H1 (cell line): ENCODE results near the gene SCAMP5. TPM values are rescaled to one million over a fixed set of nuclear protein-coding genes. Genes with fewer than 3 reads are reported as not detected.

Experiments used
- CTCF ChIA-PET: fragments of 300-600 bp; sonication (Branson Sonifier 250); formaldehyde crosslinking; loops from one replicate; lab custom pipeline; 2021; ENCODE audit not compliant: partially characterized antibody; lab: Charles Lee
- POLR2A ChIA-PET: fragments of 300-600 bp; sonication (Branson Sonifier 250); formaldehyde crosslinking; loops from one replicate; lab custom pipeline; 2021; ENCODE audit warnings: inconsistent platforms; ENCODE audit not compliant: partially characterized antibody; lab: Charles Lee
- DNase-seq, 2 experiments: peaks; one replicate each; pipeline versions ENCODE4 v3.0.0 to v3.0.0-alpha.2; 2010 to 2022; ENCODE audit warnings: low spot score in 2 of 2, low read depth in 1 of 2, mixed read lengths in 1 of 2
- FAIRE-seq: peaks from 2 replicates; lab custom pipeline; 2011; peaks lifted over from hg19 to GRCh38; lab: Jason Lieb, UNC
- H2AFZ ChIP-seq: 2 replicates; pipeline ENCODE4 v1.8.1; 2012; ENCODE audit warnings: low read length, inconsistent platforms
- H2AK5ac ChIP-seq: 2 replicates; pipeline ENCODE4 v1.6.1; 2013; ENCODE audit warnings: low read depth, low read length
- H2BK120ac ChIP-seq: replicated peaks from 2 replicates; pipeline ENCODE3; 2013; ENCODE audit warnings: low read depth, low read length, inconsistent platforms
- H2BK12ac ChIP-seq: 2 replicates; pipeline ENCODE4 v1.6.1; 2013; ENCODE audit warnings: low read depth, low read length
- H2BK15ac ChIP-seq: 2 replicates; pipeline ENCODE4 v1.6.1; 2013; ENCODE audit warnings: low read length
- H2BK20ac ChIP-seq: 2 replicates; pipeline ENCODE4 v1.6.1; 2013; ENCODE audit warnings: low read length
- H2BK5ac ChIP-seq: 2 replicates; pipeline ENCODE4 v1.6.1; 2013; ENCODE audit warnings: low read depth, low read length
- H3K14ac ChIP-seq: 2 replicates; pipeline ENCODE4 v1.6.1; 2013; ENCODE audit warnings: inconsistent platforms; ENCODE audit not compliant: insufficient read length
- H3K18ac ChIP-seq: 2 replicates; pipeline ENCODE4 v1.6.1; 2013; ENCODE audit warnings: low read length; ENCODE audit errors: extremely low read depth
- H3K23ac ChIP-seq: 2 replicates; pipeline ENCODE4 v1.6.1; 2013; ENCODE audit warnings: inconsistent platforms; ENCODE audit not compliant: insufficient read length
- H3K23me2 ChIP-seq: 2 replicates; pipeline ENCODE4 v1.6.1; 2013; ENCODE audit warnings: low read depth, low read length
- H3K27ac ChIP-seq: 2 replicates; pipeline ENCODE4 v1.6.1; 2011; ENCODE audit warnings: low read depth, low read length, inconsistent platforms
- H3K27me3 ChIP-seq, 4 experiments: replicated peaks in 1 of 4; 1 replicate in 1 of 4; 2 replicates in 3 of 4; pipeline versions ENCODE4 v1.6.1 to v1.8.1; 2011 to 2013; ENCODE audit warnings: low read length in 3 of 4, mild to moderate bottlenecking in 3 of 4, inconsistent platforms in 2 of 4, mixed read lengths in 2 of 4, moderate library complexity in 1 of 4; ENCODE audit not compliant: control insufficient read depth in 3 of 4, insufficient read depth in 3 of 4; ENCODE audit errors: extremely low read depth in 1 of 4
- H3K36me3 ChIP-seq, 4 experiments: 2 replicates each; pipeline versions ENCODE4 v1.6.1 to v1.8.1; 2011 to 2013; ENCODE audit warnings: mild to moderate bottlenecking in 4 of 4, low read length in 3 of 4, moderate library complexity in 2 of 4, control low read depth in 1 of 4, inconsistent platforms in 1 of 4; ENCODE audit not compliant: insufficient read depth in 4 of 4, control insufficient read depth in 2 of 4
- H3K4ac ChIP-seq: replicated peaks from 2 replicates; pipeline ENCODE3; 2013; ENCODE audit warnings: low read length, low read depth, mixed read lengths, inconsistent platforms; ENCODE audit not compliant: insufficient read length
- H3K4me1 ChIP-seq, 4 experiments: replicated peaks in 1 of 4; 1 replicate in 1 of 4; 2 replicates in 3 of 4; pipeline versions ENCODE4 v1.6.1 to v1.8.1; 2011 to 2013; ENCODE audit warnings: low read length in 3 of 4, inconsistent platforms in 2 of 4, mixed read lengths in 1 of 4; ENCODE audit not compliant: insufficient read depth in 4 of 4, control insufficient read depth in 3 of 4
- H3K4me2 ChIP-seq, 2 experiments: 2 replicates each; pipeline versions ENCODE4 v1.6.1 to v1.8.1; 2011 to 2013; ENCODE audit warnings: low read depth in 2 of 2, low read length in 2 of 2, control low read depth in 1 of 2, inconsistent platforms in 1 of 2, mild to moderate bottlenecking in 1 of 2; ENCODE audit not compliant: insufficient read depth in 1 of 2
- H3K4me3 ChIP-seq, 4 experiments: fragments of 200-600, 300-600 bp in 1 of 4; sonication (generic), shearing (Covaris generic), sonication (Bioruptor Twin) in 1 of 4; 2 replicates each; pipeline versions ENCODE4 v1.5.1 to v1.8.1; 2011 to 2016; ENCODE audit warnings: low read length in 4 of 4, low read depth in 3 of 4, control low read depth in 2 of 4, inconsistent platforms in 2 of 4, mild to moderate bottlenecking in 2 of 4, mixed read lengths in 1 of 4, moderate library complexity in 1 of 4; ENCODE audit not compliant: insufficient read depth in 2 of 4; ENCODE audit errors: extremely low read depth in 1 of 4
- H3K56ac ChIP-seq: replicated peaks from 2 replicates; pipeline ENCODE3; 2013; ENCODE audit warnings: low read depth, mild to moderate bottlenecking, mixed read lengths, low read length, inconsistent platforms; ENCODE audit not compliant: insufficient read length
- H3K79me1 ChIP-seq: 2 replicates; pipeline ENCODE4 v1.6.1; 2013; ENCODE audit warnings: low read depth, low read length, control low read depth
- H3K79me2 ChIP-seq, 2 experiments: 2 replicates each; pipeline versions ENCODE4 v1.6.1 to v1.8.1; 2012 to 2013; ENCODE audit warnings: low read length in 2 of 2, mild to moderate bottlenecking in 2 of 2, inconsistent platforms in 1 of 2; ENCODE audit not compliant: insufficient read depth in 2 of 2, control insufficient read depth in 1 of 2
- H3K9ac ChIP-seq, 4 experiments: replicated peaks in 1 of 4; 1 replicate in 1 of 4; 2 replicates in 3 of 4; pipeline versions ENCODE4 v1.6.1 to v1.8.1; 2011 to 2013; ENCODE audit warnings: low read depth in 3 of 4, low read length in 3 of 4, control low read depth in 2 of 4, mild to moderate bottlenecking in 2 of 4, moderate library complexity in 2 of 4, inconsistent platforms in 1 of 4; ENCODE audit errors: extremely low read depth in 1 of 4
- H3K9me3 ChIP-seq, 2 experiments: 2 replicates each; pipeline versions ENCODE4 v1.6.1 to v1.8.1; 2012 to 2013; ENCODE audit warnings: mild to moderate bottlenecking in 2 of 2, moderate library complexity in 2 of 2, control low read depth in 1 of 2, inconsistent platforms in 1 of 2, low read depth in 1 of 2, low read length in 1 of 2, mixed read lengths in 1 of 2; ENCODE audit not compliant: insufficient read depth in 2 of 2
- H4K20me1 ChIP-seq, 2 experiments: replicated peaks in 1 of 2; 2 replicates each; pipeline versions ENCODE3 to v1.8.1; 2011 to 2013; ENCODE audit warnings: inconsistent platforms in 2 of 2, low read length in 2 of 2, mild to moderate bottlenecking in 1 of 2; ENCODE audit not compliant: insufficient read depth in 2 of 2, control insufficient read depth in 1 of 2
- H4K5ac ChIP-seq: 2 replicates; pipeline ENCODE4 v1.6.1; 2013; ENCODE audit warnings: low read length, low read depth, mixed read lengths, inconsistent platforms; ENCODE audit not compliant: insufficient read length
- H4K8ac ChIP-seq: 2 replicates; pipeline ENCODE4 v1.8.0; 2013; ENCODE audit warnings: mild to moderate bottlenecking, moderate library complexity, low read length, inconsistent platforms; ENCODE audit not compliant: insufficient read depth; ENCODE audit errors: extremely low read depth
- H4K91ac ChIP-seq: replicated peaks from 2 replicates; pipeline ENCODE3; 2013; ENCODE audit warnings: low read length, mixed read lengths, inconsistent platforms; ENCODE audit not compliant: insufficient read length
- ASH2L ChIP-seq: fragments of 200-600, 300-600 bp; sonication (generic); IDR thresholded peaks from one replicate; pipeline ENCODE4 v1.7.1; 2017; ENCODE audit warnings: low read length
- RNF2 ChIP-seq: fragments of 200-900, 300-1000 bp; sonication (generic); IDR thresholded peaks from 2 replicates; pipeline ENCODE4 v1.7.1; 2016; ENCODE audit warnings: borderline replicate concordance, low read depth, mild to moderate bottlenecking, antibody characterized with exemption, low read length; ENCODE audit not compliant: poor library complexity, severe bottlenecking; ENCODE audit errors: missing control alignments
- WGBS, 2 experiments: shearing (Covaris generic) in 1 of 2; methylation state at CpG; one replicate each; pipeline versions ENCODE4 v1.1.6 to v1.1.7; 2013 to 2015; ENCODE audit warnings: low lambda C conversion rate in 2 of 2, mixed read lengths in 2 of 2, inconsistent platforms in 1 of 2, low coverage in 1 of 2, missing lambda C conversion rate in 1 of 2; ENCODE audit not compliant: insufficient replicate concordance in 2 of 2, insufficient coverage in 1 of 2, insufficient read length in 1 of 2; ENCODE audit errors: extremely low coverage in 1 of 2, missing lambda C conversion rate in 1 of 2; 5-methylcytosine and 5-hydroxymethylcytosine counted together
- polyA plus RNA-seq, 7 experiments: library from polyadenylated mRNA; depleted of rRNA in 3 of 7; stranded (reverse) in 5 of 7; unstranded in 2 of 7; fragments of >200 nt in 5 of 7; fragments of 200-250 nt in 2 of 7; gene quantifications; 1 replicate in 5 of 7; 2 replicates in 1 of 7; 4 replicates in 1 of 7; pipeline versions ENCODE4 v1.2.1 to v1.2.3, GENCODE V29; 2011 to 2013; ENCODE audit warnings: missing spikeins in 2 of 7, mixed read lengths in 2 of 7
- total RNA-seq: library from RNA; stranded (reverse); fragmentation: NEBNext Ultra II Directional; extraction: Animal tissue kit (Norgen Biotek cat#: 25700); gene quantifications from 2 replicates; pipeline ENCODE4 v1.2.1, GENCODE V29; 2021
- TF ChIP-seq, protein P1 (sequence below): IDR thresholded peaks from 2 replicates; pipeline ENCODE4 v1.6.1; 2011; ENCODE audit warnings: low read length, improper control_type of control experiment

The SCAMP5 gene
- total and polyA plus RNA-seq, 2 of the 8 experiments (the other 6 are each of a cell fraction or from before 2014, with no cell fraction given), result 55.4 to 94.7 TPM

DNA sequence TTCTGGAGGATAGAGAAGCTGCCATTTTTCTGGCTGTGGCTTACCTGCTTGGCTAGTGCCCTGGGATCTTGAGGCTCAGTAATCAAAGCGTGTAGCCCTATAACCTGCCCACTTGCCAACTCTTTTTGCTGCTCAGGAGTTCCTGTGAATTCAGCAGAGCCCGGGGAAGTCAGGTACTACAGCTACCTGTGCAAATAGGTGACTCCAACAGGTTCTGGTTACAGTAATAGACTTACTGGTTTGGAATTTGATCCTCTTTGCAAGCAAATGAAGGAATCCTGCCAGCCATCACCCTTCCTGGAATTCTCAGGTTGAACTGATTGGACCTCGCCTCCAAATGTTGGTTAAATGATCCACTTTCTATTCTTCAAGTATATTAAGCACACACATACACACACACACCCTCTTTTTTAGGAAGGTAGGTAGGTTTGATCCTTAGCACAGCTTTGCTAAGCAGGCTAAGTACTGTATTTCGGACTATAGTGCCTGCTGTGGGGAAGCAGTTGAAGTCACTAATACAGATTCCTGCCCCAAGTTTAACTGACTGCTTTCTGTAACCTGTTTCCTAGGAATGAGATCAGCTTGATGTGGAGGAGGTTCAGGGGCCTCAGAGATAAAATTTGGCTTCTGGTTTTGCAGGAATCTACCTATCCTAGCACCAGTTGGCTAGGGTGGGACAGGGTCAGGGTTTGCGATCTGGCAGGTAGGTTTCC lies 30.3 kb downstream of the SCAMP5 start:
- Histone ChIP-seq H3K4me1 (peaks cover 0 to 11% (median 8%) of the 10 kb centered on the region in 4 experiments; a peak in 5 of 7 replicates), H3K79me2 (peaks cover 0 to 14% of the 10 kb centered on the region in 2 experiments; a peak in 2 of 4 replicates), H3K9ac (no peak overlapping the region), H2BK120ac (no peak overlapping the region), H2AK5ac (no peak overlapping the region), H2AFZ (no peak overlapping the region), H3K18ac (no peak overlapping the region), H3K4me3 (no peak overlapping the region), H3K36me3 (0 out of 8 replicates have a peak, but pooled peaks cover 0 to 1% (median 0%) of the 10 kb centered on the region in 4 experiments), H3K14ac (no peak overlapping the region), H4K8ac (no peak overlapping the region), H2BK20ac (no peak overlapping the region), H3K23me2 (0 out of 2 replicates have a peak, but pooled peaks cover 3% of the 10 kb centered on the region), H3K27me3 (no peaks in the 10 kb centered on the region), H4K5ac (no peak overlapping the region), H3K9me3 (no peaks in the 10 kb centered on the region), H2BK12ac (no peak overlapping the region), H3K4me2 (no peak overlapping the region), H2BK15ac (no peak overlapping the region), H3K27ac (no peak overlapping the region), H3K4ac (no peak overlapping the region), H3K79me1 (peaks cover 7% of the 10 kb centered on the region; the same call in 1 of the 2 replicates), H4K91ac (no peak overlapping the region), H3K23ac (no peak overlapping the region), H2BK5ac (no peak overlapping the region), H3K56ac (no peak overlapping the region), H4K20me1 (peaks cover 3% of the 10 kb centered on the region in 2 experiments)
- CTCF ChIA-PET, result interaction anchor here (1.2 to 8.5 kb wide), 9 partner anchors 8 to 282 kb away, joined by 3 to 90 read pairs (median 4); partner anchors contain the start of gene C15orf39
- TF ChIP-seq RNF2 (no peak), ASH2L (no peak)
- TF ChIP-seq, protein P1, sequence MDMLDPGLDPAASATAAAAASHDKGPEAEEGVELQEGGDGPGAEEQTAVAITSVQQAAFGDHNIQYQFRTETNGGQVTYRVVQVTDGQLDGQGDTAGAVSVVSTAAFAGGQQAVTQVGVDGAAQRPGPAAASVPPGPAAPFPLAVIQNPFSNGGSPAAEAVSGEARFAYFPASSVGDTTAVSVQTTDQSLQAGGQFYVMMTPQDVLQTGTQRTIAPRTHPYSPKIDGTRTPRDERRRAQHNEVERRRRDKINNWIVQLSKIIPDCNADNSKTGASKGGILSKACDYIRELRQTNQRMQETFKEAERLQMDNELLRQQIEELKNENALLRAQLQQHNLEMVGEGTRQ, result no peak
- FAIRE-seq (no peak), DNase-seq (no peak)
- POLR2A ChIA-PET, result interaction anchor here (0.7 to 0.9 kb wide), 4 partner anchors 9 to 282 kb away, joined by 3 read pairs; no protein-coding TSS in a partner anchor
- WGBS, 2 experiments, result 90% methylated on average over 5 of the region's 5 CpGs; no CpG with 5 or more reads in 1 of the 2 experiments
